ENCODE measurements around the gene RHOF. TPM values are rescaled to one million over a fixed set of nuclear protein-coding genes. Genes with fewer than 3 reads are reported as not detected.
A peak's percentile ranks its signal among the peaks of the same experiment; 100 is the strongest.

Gene RHOF
- total RNA-seq, 1 experiment from 2014 or later = 71.8 TPM

- ATAC-seq (no peak), DNase-seq (ENCODE audit: low read depth, low spot score) (no peak)
- in situ Hi-C loops (cut with HindIII; ENCODE audit: low pct_unique_long_range_greater_than_20kb, low sequenced_read_pairs) (no loop called here), intact Hi-C loops (cut with micrococcal nuclease; ENCODE audit: unreplicated experiment) (no loop called here)
- Histone ChIP-seq H3K4me1 (ENCODE audit: control insufficient read depth, insufficient read depth, low read length) (peaks cover 32% of the 10 kb centered on the region), H3K4me3 (ENCODE audit: low read depth in 2 of 2, low read length in 2 of 2) (peak overlapping the region in 1 of 2 experiments; percentile 82; a peak in 1 of 4 replicates), H3K9me3 (ENCODE audit: control insufficient read depth, insufficient read depth, low read depth, low read length) (no peaks in the 10 kb centered on the region), H3K27ac (ENCODE audit: low read length) (peak overlapping the region; percentile 80), H3K27me3 (ENCODE audit: control insufficient read depth, insufficient read depth, low read length) (no peaks in the 10 kb centered on the region), H3K36me3 (ENCODE audit: control insufficient read depth, insufficient read depth, low read length) (peaks cover 8% of the 10 kb centered on the region; the same call in 1 of the 2 replicates)
- no TSS peak for BruUV-seq (replicated peaks)
- TF ChIP-seq TCF7L2 (IDR thresholded peaks at IDR 0.05; ENCODE audit: low read depth, low read length) = no peak
- no peak for TF ChIP-seq REST (IDR thresholded peaks at IDR 0.05; ENCODE audit: insufficient read depth in 1 of 2, low read depth in 2 of 2, low read length in 1 of 2)
- TF ChIP-seq CTCF (IDR thresholded peaks at IDR 0.05) = no peak
- no peak for TF ChIP-seq SIN3A (IDR thresholded peaks at IDR 0.05; ENCODE audit: borderline replicate concordance, insufficient read depth, low read depth, low read length)
- TF ChIP-seq POLR2AphosphoS5 (IDR thresholded peaks at IDR 0.05; ENCODE audit: low read depth, low read length) = no peak
- POLR2A ChIA-PET = interaction anchor here (0.6 to 1.0 kb wide), 2 partner anchors 10 to 16 kb away, joined by 3 to 6 read pairs; no protein-coding TSS in a partner anchor
- CTCF ChIA-PET = interaction anchor here (0.6 to 3.0 kb wide), 4 partner anchors 15 to 78 kb away, joined by 3 to 72 read pairs (median 4); partner anchors contain the start of genes PSMD9 and RHOF
Measured at GRCh38 chr12:121810234-121810817, 16.8 kb upstream of the RHOF start.

- POLR2A ChIA-PET = no interaction called here
- Histone ChIP-seq H3K36me3 (ENCODE audit: control insufficient read depth, insufficient read depth, low read length) (peaks cover 8% of the 10 kb centered on the region), H3K27ac (ENCODE audit: low read length) (no peak overlapping the region), H3K27me3 (ENCODE audit: control insufficient read depth, insufficient read depth, low read length) (no peaks in the 10 kb centered on the region), H3K9me3 (ENCODE audit: control insufficient read depth, insufficient read depth, low read depth, low read length) (no peaks in the 10 kb centered on the region), H3K4me1 (ENCODE audit: control insufficient read depth, insufficient read depth, low read length) (peaks cover 32% of the 10 kb centered on the region), H3K4me3 (ENCODE audit: low read depth in 2 of 2, low read length in 2 of 2) (no peak overlapping the region)
- CTCF ChIA-PET = interaction anchor here (0.7 to 1.0 kb wide), 2 partner anchors 14 to 78 kb away, joined by 3 to 4 read pairs; no protein-coding TSS in a partner anchor
- intact Hi-C loops (cut with micrococcal nuclease; ENCODE audit: unreplicated experiment) (no loop called here), in situ Hi-C loops (cut with HindIII; ENCODE audit: low pct_unique_long_range_greater_than_20kb, low sequenced_read_pairs) (no loop called here)
- ATAC-seq = no peak
- TF ChIP-seq TCF7L2 (IDR thresholded peaks at IDR 0.05; ENCODE audit: low read depth, low read length) = no peak
- no TSS peak for BruUV-seq (replicated peaks)
- DNase-seq (ENCODE audit: low read depth, low spot score) = no peak
Measured at GRCh38 chr12:121809712-121810116, 16.2 kb upstream of the RHOF start.

GRCh38 chr12:121808623-121809022 lies 15.1 kb upstream of the RHOF start:
- intact Hi-C loops (cut with micrococcal nuclease; ENCODE audit: unreplicated experiment) = no loop called here
- ATAC-seq (no peak), DNase-seq (ENCODE audit: low read depth, low spot score) (no peak)
- Histone ChIP-seq H3K9me3 (ENCODE audit: control insufficient read depth, insufficient read depth, low read depth, low read length) (no peaks in the 10 kb centered on the region), H3K4me3 (ENCODE audit: low read depth in 2 of 2, low read length in 2 of 2) (no peak overlapping the region), H3K27ac (ENCODE audit: low read length) (no peak overlapping the region), H3K4me1 (ENCODE audit: control insufficient read depth, insufficient read depth, low read length) (peaks cover 31% of the 10 kb centered on the region), H3K36me3 (ENCODE audit: control insufficient read depth, insufficient read depth, low read length) (peaks cover 8% of the 10 kb centered on the region), H3K27me3 (ENCODE audit: control insufficient read depth, insufficient read depth, low read length) (no peaks in the 10 kb centered on the region)
- CTCF ChIA-PET = interaction anchor here (1.0 kb wide), 2 partner anchors 12 to 13 kb away, joined by 3 to 10 read pairs; no protein-coding TSS in a partner anchor
- BruUV-seq (replicated peaks) = no TSS peak
- no peak for TF ChIP-seq REST (IDR thresholded peaks at IDR 0.05; ENCODE audit: insufficient read depth in 1 of 2, low read depth in 2 of 2, low read length in 1 of 2)
- no peak for TF ChIP-seq TCF7L2 (IDR thresholded peaks at IDR 0.05; ENCODE audit: low read depth, low read length)
- no peak for TF ChIP-seq CTCF (IDR thresholded peaks at IDR 0.05)
- no peak for TF ChIP-seq SIN3A (IDR thresholded peaks at IDR 0.05; ENCODE audit: borderline replicate concordance, insufficient read depth, low read depth, low read length)
- no peak for TF ChIP-seq POLR2AphosphoS5 (IDR thresholded peaks at IDR 0.05; ENCODE audit: low read depth, low read length)
- POLR2A ChIA-PET = no interaction called here
- in situ Hi-C loops (cut with HindIII; ENCODE audit: low pct_unique_long_range_greater_than_20kb, low sequenced_read_pairs) = no loop called here
